K562 (cell line): ENCODE results near the gene LRRC30. TPM values are rescaled to one million over a fixed set of nuclear protein-coding genes. Genes with fewer than 3 reads are reported as not detected.

Experiments
- ATAC-seq: fragments of 200-7000 bp; cut with Tn5 transposase; 3 replicates; pipeline ENCODE4 v1.9.1; 2020; ENCODE audit warnings: moderate library complexity
- BruUV-seq: library from RNA; stranded (reverse); fragments of 400-500 nt; replicated peaks from 2 replicates; lab custom pipeline; 2021; lab: Mats Ljungman, UMichigan
- CTCF ChIA-PET: fragments of 300-600 bp; formaldehyde crosslinking; extraction: SDS; loops from one replicate; lab custom pipeline; 2021; ENCODE audit warnings: low intra/inter-chr PET ratio; lab: Yijun Ruan, JAX
- POLR2A ChIA-PET: fragments of 300-600, 350-650 bp; sonication (Branson Sonifier 250); formaldehyde crosslinking; extraction: SDS; loops from one replicate; lab custom pipeline; 2021; ENCODE audit warnings: antibody characterized with exemption, inconsistent platforms; lab: Yijun Ruan, JAX
- DNase-seq, 4 experiments: peaks; one replicate each; pipeline versions ENCODE4 v3.0.0 to v3.0.0-alpha.2; 2011 to 2018; ENCODE audit warnings: low spot score in 3 of 4, mixed read lengths in 3 of 4; ENCODE audit errors: extremely low read depth in 1 of 4
- FAIRE-seq: peaks from 2 replicates; lab custom pipeline; 2011; peaks lifted over from hg19 to GRCh38; lab: Jason Lieb, UNC
- H2AFZ ChIP-seq: 2 replicates; pipeline ENCODE4 v1.6.0; 2011; ENCODE audit warnings: low read depth, low read length, control low read depth, inconsistent platforms
- H3K27ac ChIP-seq: fragments of 200-600 bp; 3 replicates; pipeline ENCODE4 v1.8.0; 2011; ENCODE audit warnings: low read depth, mild to moderate bottlenecking, control low read depth, inconsistent platforms, low read length, moderate library complexity, mixed read lengths; ENCODE audit errors: extremely low read depth
- H3K27me3 ChIP-seq, 2 experiments: fragments of 300-600 bp in 1 of 2; 2 replicates in 1 of 2; 3 replicates in 1 of 2; pipeline versions ENCODE4 v1.6.0 to v1.8.0; 2011; ENCODE audit warnings: inconsistent platforms in 2 of 2, low read length in 2 of 2, mild to moderate bottlenecking in 1 of 2, mixed read lengths in 1 of 2, moderate library complexity in 1 of 2; ENCODE audit not compliant: control insufficient read depth in 2 of 2, insufficient read depth in 2 of 2
- H3K36me3 ChIP-seq: fragments of 300-600 bp; 3 replicates; pipeline ENCODE4 v1.8.0; 2011; ENCODE audit warnings: mild to moderate bottlenecking, low read length, inconsistent platforms; ENCODE audit not compliant: control insufficient read depth, insufficient read depth
- H3K4me1 ChIP-seq, 2 experiments: fragments of 200-600 bp in 1 of 2; replicated peaks in 1 of 2; 2 replicates in 1 of 2; 3 replicates in 1 of 2; pipeline versions ENCODE4 v1.5.1 to v1.8.0; 2011; ENCODE audit warnings: inconsistent platforms in 2 of 2, low read length in 2 of 2, mild to moderate bottlenecking in 1 of 2, mixed read lengths in 1 of 2, moderate library complexity in 1 of 2; ENCODE audit not compliant: control insufficient read depth in 2 of 2, insufficient read depth in 2 of 2
- H3K4me2 ChIP-seq: 2 replicates; pipeline ENCODE4 v1.6.1; 2011; ENCODE audit warnings: low read length, control low read depth, inconsistent platforms, mixed read lengths; ENCODE audit not compliant: insufficient read depth
- H3K4me3 ChIP-seq: fragments of 200-600 bp; sonication (generic), shearing (Covaris generic); 2 replicates; pipeline ENCODE4 v1.5.1; 2016; ENCODE audit warnings: control low read depth, inconsistent platforms
- H3K79me2 ChIP-seq: fragments of 200-600 bp; 3 replicates; pipeline ENCODE4 v1.8.0; 2011; ENCODE audit warnings: low read length, inconsistent platforms; ENCODE audit not compliant: control insufficient read depth, insufficient read depth
- H3K9ac ChIP-seq, 2 experiments: 2 replicates each; pipeline versions ENCODE4 v1.6.0 to v1.6.1; 2011; ENCODE audit warnings: low read depth in 2 of 2, low read length in 2 of 2, control low read depth in 1 of 2, inconsistent platforms in 1 of 2, mild to moderate bottlenecking in 1 of 2, mixed read lengths in 1 of 2; ENCODE audit not compliant: insufficient read depth in 1 of 2
- H3K9me1 ChIP-seq: one replicate; pipeline ENCODE4 v1.6.0; 2011; ENCODE audit warnings: inconsistent platforms, mild to moderate bottlenecking, low read length, moderate library complexity; ENCODE audit not compliant: control insufficient read depth, insufficient read depth
- H3K9me3 ChIP-seq: replicated peaks from 2 replicates; pipeline ENCODE4 v1.5.1; 2011; ENCODE audit warnings: low read depth, low read length, inconsistent platforms; ENCODE audit not compliant: control insufficient read depth, insufficient read depth
- H4K20me1 ChIP-seq: replicated peaks from 2 replicates; pipeline ENCODE4 v1.6.1; 2011; ENCODE audit warnings: low read length, inconsistent platforms, mixed read lengths; ENCODE audit not compliant: control insufficient read depth, insufficient read depth
- PHB2 ChIP-seq: fragments of 450-650 bp; IDR thresholded peaks from 2 replicates; pipeline ENCODE4 v1.6.1; 2017; ENCODE audit warnings: low read depth
- POLR2B ChIP-seq: fragments of 450-650 bp; IDR thresholded peaks from 2 replicates; pipeline ENCODE4 v1.6.1; 2018; ENCODE audit warnings: low read depth; ENCODE audit not compliant: partially characterized antibody
- SRSF9 ChIP-seq: fragments of 200-400 bp; formaldehyde crosslinking; IDR thresholded peaks from 2 replicates; pipeline ENCODE4 v1.6.1; 2017; ENCODE audit warnings: low read depth, low read length, borderline replicate concordance
- ZKSCAN8 ChIP-seq: fragments of 200-800 bp; sonication (Bioruptor generic); IDR thresholded peaks from 2 replicates; pipeline ENCODE4 v1.6.1; 2016; ENCODE audit warnings: missing genetic modification characterization, missing compliant biosample characterization
- WGBS: fragments of 100-300 bp; shearing (Covaris generic); methylation state at CpG from one replicate; pipeline ENCODE4 v1.1.6; 2016; ENCODE audit warnings: low coverage, mixed read lengths; ENCODE audit not compliant: insufficient coverage; ENCODE audit errors: missing lambda C conversion rate; 5-methylcytosine and 5-hydroxymethylcytosine counted together
- in situ Hi-C: fragments of 300-500 bp; cut with MboI; formaldehyde crosslinking; loops from 4 replicates; pipeline ENCODE4 v1.15.0; 2018; ENCODE audit warnings: inconsistent platforms, mixed read lengths
- intact Hi-C: fragments of 100-400 bp; cut with micrococcal nuclease; formaldehyde crosslinking; loops from 2 replicates; pipeline ENCODE4 v1.14.2; 2022
- polyA plus RNA-seq, 8 experiments: library from polyadenylated mRNA; depleted of rRNA in 4 of 8; stranded (reverse) in 5 of 8; unstranded in 3 of 8; fragments of >200 nt; fragmentation: Nextera tagmentation in 2 of 8; fragmentation: Illumina TruSeq in 1 of 8; extraction: Ambion mirVana in 2 of 8; extraction: Trizol in 1 of 8; gene quantifications; 2 replicates each; pipeline versions ENCODE4 v1.2.1 to v1.2.3, GENCODE V29; 2011 to 2014; ENCODE audit warnings: inconsistent platforms in 1 of 8, missing spikeins in 1 of 8
- total RNA-seq, 7 experiments: library from RNA; depleted of rRNA in 6 of 7; stranded (reverse); fragments of >200 nt in 6 of 7; fragmentation: Illumina TruSeq in 2 of 7; extraction: Trizol in 2 of 7; gene quantifications; 2 replicates each; pipeline versions ENCODE4 v1.2.1 to v1.2.3, GENCODE V29; 2011 to 2021; ENCODE audit warnings: low replicate concordance in 1 of 7
- TF ChIP-seq, protein P1 (sequence below): fragments of 250-450 bp; sonication (Bioruptor Pico); IDR thresholded peaks from 2 replicates; pipeline ENCODE4 v1.8.0; 2022; ENCODE audit warnings: inconsistent platforms
- TF ChIP-seq, protein P2 (sequence below): IDR thresholded peaks from 3 replicates; pipeline ENCODE4 v1.6.1; 2011; ENCODE audit warnings: borderline replicate concordance, mild to moderate bottlenecking; ENCODE audit not compliant: insufficient read length, insufficient read depth
- TF ChIP-seq, protein P3 (sequence below): fragments of 450-650 bp; formaldehyde crosslinking; IDR thresholded peaks from 2 replicates; pipeline ENCODE4 v1.4.0; 2020; ENCODE audit warnings: mild to moderate bottlenecking
- TF ChIP-seq, protein P4 (sequence below): fragments of 450-650 bp; formaldehyde crosslinking; IDR thresholded peaks from 2 replicates; pipeline ENCODE4 v1.4.0; 2022; ENCODE audit warnings: mild to moderate bottlenecking, moderate library complexity
- TF ChIP-seq, protein P5 (sequence below): fragments of 450-650 bp; formaldehyde crosslinking; IDR thresholded peaks from 2 replicates; pipeline ENCODE4 v1.4.0; 2020; ENCODE audit warnings: mild to moderate bottlenecking, mixed read lengths

LRRC30 gene
- total and polyA plus RNA-seq, 9 of the 15 experiments (the other 6 are each of a cell fraction or from before 2014, with no cell fraction given) = not detected

DNA sequence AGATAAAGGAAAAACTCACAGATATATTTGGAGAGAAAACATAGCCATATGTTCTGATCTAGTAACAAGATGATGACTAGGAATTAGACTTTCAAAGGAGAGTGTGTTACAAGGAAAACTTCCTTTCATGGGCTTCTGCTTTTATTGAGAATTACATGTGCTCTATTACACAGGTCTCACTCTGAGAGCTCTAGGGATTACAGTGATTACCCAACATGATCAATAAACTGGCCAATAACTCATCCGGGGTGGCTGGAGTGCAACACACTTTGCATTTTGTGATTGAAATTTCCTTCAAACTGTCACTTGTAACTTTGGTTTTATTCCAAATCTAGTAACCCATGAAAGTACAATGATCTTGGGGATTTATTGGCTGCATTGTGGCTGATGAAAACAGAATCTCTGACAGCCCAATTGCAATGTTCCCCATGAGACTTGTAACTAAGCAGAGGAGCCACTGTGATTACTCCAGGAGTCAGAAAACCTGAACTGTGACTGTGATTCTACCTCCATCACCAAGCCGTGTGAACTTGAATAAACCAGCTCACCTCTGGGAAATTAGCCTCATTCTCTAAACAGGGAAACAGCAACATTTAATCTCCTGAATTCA lies 40.2 kb upstream of the LRRC30 start:
- Histone ChIP-seq H3K9me1 (no peaks in the 10 kb centered on the region), H3K36me3 (no peaks in the 10 kb centered on the region), H3K27ac (no peak overlapping the region), H3K27me3 (no peaks in the 10 kb centered on the region; a peak in 1 of 5 replicates), H2AFZ (no peak overlapping the region), H3K4me1 (no peaks in the 10 kb centered on the region), H3K4me2 (no peak overlapping the region), H3K9ac (no peak overlapping the region), H4K20me1 (no peaks in the 10 kb centered on the region), H3K4me3 (no peak overlapping the region), H3K79me2 (no peaks in the 10 kb centered on the region), H3K9me3 (no peaks in the 10 kb centered on the region)
- FAIRE-seq (no peak), ATAC-seq (no peak), DNase-seq (no peak)
- ChIA-PET POLR2A (interaction anchor here (1.4 to 1.5 kb wide), 2 partner anchors 11 to 14 kb away, joined by 3 to 5 read pairs; no protein-coding TSS in a partner anchor), CTCF (no interaction called here)
- WGBS = 5% methylated on average over 2 of the region's 2 CpGs
- BruUV-seq = no TSS peak
- in situ Hi-C loops = no loop called here
- intact Hi-C loops = no loop called here
- TF ChIP-seq, protein P1, sequence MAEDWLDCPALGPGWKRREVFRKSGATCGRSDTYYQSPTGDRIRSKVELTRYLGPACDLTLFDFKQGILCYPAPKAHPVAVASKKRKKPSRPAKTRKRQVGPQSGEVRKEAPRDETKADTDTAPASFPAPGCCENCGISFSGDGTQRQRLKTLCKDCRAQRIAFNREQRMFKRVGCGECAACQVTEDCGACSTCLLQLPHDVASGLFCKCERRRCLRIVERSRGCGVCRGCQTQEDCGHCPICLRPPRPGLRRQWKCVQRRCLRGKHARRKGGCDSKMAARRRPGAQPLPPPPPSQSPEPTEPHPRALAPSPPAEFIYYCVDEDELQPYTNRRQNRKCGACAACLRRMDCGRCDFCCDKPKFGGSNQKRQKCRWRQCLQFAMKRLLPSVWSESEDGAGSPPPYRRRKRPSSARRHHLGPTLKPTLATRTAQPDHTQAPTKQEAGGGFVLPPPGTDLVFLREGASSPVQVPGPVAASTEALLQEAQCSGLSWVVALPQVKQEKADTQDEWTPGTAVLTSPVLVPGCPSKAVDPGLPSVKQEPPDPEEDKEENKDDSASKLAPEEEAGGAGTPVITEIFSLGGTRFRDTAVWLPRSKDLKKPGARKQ (CRISPR knock-in tag) = no peak
- TF ChIP-seq ZKSCAN8 (CRISPR knock-in tag) (no peak), SRSF9 (no peak), PHB2 (no peak), POLR2B (no peak)
- TF ChIP-seq, protein P2, sequence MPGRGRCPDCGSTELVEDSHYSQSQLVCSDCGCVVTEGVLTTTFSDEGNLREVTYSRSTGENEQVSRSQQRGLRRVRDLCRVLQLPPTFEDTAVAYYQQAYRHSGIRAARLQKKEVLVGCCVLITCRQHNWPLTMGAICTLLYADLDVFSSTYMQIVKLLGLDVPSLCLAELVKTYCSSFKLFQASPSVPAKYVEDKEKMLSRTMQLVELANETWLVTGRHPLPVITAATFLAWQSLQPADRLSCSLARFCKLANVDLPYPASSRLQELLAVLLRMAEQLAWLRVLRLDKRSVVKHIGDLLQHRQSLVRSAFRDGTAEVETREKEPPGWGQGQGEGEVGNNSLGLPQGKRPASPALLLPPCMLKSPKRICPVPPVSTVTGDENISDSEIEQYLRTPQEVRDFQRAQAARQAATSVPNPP = no peak
- TF ChIP-seq, protein P3, sequence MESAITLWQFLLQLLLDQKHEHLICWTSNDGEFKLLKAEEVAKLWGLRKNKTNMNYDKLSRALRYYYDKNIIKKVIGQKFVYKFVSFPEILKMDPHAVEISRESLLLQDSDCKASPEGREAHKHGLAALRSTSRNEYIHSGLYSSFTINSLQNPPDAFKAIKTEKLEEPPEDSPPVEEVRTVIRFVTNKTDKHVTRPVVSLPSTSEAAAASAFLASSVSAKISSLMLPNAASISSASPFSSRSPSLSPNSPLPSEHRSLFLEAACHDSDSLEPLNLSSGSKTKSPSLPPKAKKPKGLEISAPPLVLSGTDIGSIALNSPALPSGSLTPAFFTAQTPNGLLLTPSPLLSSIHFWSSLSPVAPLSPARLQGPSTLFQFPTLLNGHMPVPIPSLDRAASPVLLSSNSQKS = no peak
- TF ChIP-seq, protein P4, sequence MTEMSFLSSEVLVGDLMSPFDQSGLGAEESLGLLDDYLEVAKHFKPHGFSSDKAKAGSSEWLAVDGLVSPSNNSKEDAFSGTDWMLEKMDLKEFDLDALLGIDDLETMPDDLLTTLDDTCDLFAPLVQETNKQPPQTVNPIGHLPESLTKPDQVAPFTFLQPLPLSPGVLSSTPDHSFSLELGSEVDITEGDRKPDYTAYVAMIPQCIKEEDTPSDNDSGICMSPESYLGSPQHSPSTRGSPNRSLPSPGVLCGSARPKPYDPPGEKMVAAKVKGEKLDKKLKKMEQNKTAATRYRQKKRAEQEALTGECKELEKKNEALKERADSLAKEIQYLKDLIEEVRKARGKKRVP (CRISPR knock-in tag) = no peak
- TF ChIP-seq, protein P5, sequence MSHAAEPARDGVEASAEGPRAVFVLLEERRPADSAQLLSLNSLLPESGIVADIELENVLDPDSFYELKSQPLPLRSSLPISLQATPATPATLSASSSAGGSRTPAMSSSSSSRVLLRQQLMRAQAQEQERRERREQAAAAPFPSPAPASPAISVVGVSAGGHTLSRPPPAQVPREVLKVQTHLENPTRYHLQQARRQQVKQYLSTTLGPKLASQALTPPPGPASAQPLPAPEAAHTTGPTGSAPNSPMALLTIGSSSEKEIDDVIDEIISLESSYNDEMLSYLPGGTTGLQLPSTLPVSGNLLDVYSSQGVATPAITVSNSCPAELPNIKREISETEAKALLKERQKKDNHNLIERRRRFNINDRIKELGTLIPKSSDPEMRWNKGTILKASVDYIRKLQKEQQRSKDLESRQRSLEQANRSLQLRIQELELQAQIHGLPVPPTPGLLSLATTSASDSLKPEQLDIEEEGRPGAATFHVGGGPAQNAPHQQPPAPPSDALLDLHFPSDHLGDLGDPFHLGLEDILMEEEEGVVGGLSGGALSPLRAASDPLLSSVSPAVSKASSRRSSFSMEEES (CRISPR knock-in tag) = no peak
